NCI-H2029 (cell line): Measurements from ENCODE around the gene AMBN.
"Not testable (repeated sequence)": the region's sequence is repeated elsewhere in the genome, so short reads cannot be mapped to it uniquely, and the experiment has no call there.

Source experiments
- DNase-seq: peaks from one replicate; lab custom pipeline; 2025; lab: John Stamatoyannopoulos, UW

AMBN gene

GRCh38 chr4:70608324-70608723, 16.3 kb downstream of the AMBN start:
- no peak for DNase-seq

- no peak for DNase-seq
These were observed 21.5 kb downstream of the AMBN start for GRCh38 chr4:70613306-70614183.

GRCh38 chr4:70614184-70614555, 22.1 kb downstream of the AMBN start:
- no peak for DNase-seq

GRCh38 chr4:70619288-70619687, 27.2 kb downstream of the AMBN start:
- DNase-seq: no peak

GRCh38 chr4:70619778-70620177, 27.7 kb downstream of the AMBN start:
- no peak for DNase-seq

- DNase-seq: no peak
These were observed 31.3 kb downstream of the AMBN start for GRCh38 chr4:70623323-70623722.

- DNase-seq: peak; percentile 37
These were observed 32.3 kb downstream of the AMBN start for GRCh38 chr4:70624226-70624793.

- DNase-seq: no peak
These were observed 35.6 kb downstream of the AMBN start for GRCh38 chr4:70627620-70628019.

GRCh38 chr4:70628444-70628843, 36.4 kb downstream of the AMBN start, which contains the start of gene ENAM:
TSS of gene ENAM (plus strand) at chr4:70628744. CDS start at chr4:70629501, 757 bp downstream.
- no peak for DNase-seq

- DNase-seq: no peak
These were observed 37.5 kb downstream of the AMBN start for GRCh38 chr4:70629469-70630090.

- no peak for DNase-seq
These were observed 38.1 kb downstream of the AMBN start for GRCh38 chr4:70630162-70630561.

- DNase-seq: no peak
These were observed 40.0 kb downstream of the AMBN start for GRCh38 chr4:70632028-70632427.

GRCh38 chr4:70634482-70634881, 42.4 kb downstream of the AMBN start:
- no peak for DNase-seq

GRCh38 chr4:70637239-70637913, 45.3 kb downstream of the AMBN start:
- DNase-seq: no peak

GRCh38 chr4:70640192-70640591, 48.1 kb downstream of the AMBN start:
- DNase-seq: no peak

- not testable (repeated sequence) for DNase-seq
These were observed 58.7 kb downstream of the AMBN start for GRCh38 chr4:70650741-70651140.

GRCh38 chr4:70651864-70652506, 59.9 kb downstream of the AMBN start:
- DNase-seq: peak; percentile 1

- DNase-seq: no peak
These were observed 62.6 kb downstream of the AMBN start for GRCh38 chr4:70654605-70655011.
